ENCODE data around the gene BHLHE23.

BHLHE23 gene

DNA sequence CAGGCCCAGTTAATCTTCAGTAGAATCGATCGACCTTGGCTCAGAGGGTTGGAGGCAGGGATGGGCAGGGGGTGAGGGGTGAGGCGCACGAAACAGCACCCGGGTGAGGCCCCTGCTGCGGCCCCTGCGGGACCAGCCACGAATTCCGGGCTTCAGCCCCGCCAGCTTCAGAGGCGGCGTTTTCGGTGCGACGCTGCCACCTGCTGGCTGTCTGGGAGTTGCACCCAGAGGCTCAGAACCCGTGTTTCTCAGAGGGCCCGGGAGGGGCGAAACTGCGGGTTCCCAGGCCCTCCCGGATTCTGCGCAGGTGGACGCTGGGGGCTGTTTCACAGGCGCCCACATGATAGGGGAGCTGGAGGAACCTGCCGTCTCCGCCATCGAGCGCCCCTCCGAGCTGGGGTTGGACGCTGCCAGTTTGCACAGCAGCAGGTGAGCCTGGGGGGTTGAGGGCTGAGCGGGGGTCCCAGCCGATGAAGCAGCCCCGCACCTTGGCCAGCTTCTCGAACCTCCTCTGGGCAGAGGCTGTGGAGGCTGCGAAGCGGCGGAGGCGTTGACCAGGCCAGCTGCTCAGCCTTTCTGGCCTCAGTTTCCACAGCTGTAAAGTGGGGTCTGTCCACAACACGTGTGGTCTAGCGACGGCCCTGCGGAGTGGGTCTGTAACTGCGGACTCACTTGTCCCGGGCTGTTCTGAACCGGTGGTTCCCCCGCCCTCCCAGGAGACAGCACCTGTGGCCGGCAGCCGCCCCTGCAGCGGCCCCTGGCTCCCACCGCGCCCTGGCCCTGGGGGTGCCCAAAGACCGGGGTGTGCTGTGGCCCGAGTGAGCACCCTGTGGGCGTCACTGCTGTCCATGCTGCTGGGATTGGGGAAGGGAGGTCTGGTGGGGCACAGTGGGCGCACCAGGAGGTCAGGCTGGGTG, 2.5 kb upstream of the BHLHE23 start:
- peaks cover 14% of the 10 kb centered on the region for H3K27me3 Mint-ChIP-seq
- peaks cover 25% of the 10 kb centered on the region for H3K4me1 Mint-ChIP-seq
- H3K27ac Mint-ChIP-seq, result peak overlapping the region; percentile 51
- peaks cover 6% of the 10 kb centered on the region for H3K9me3 Mint-ChIP-seq
- H3K36me3 Mint-ChIP-seq, result peaks cover 4% of the 10 kb centered on the region
- H3K4me3 Mint-ChIP-seq, result peak overlapping the region; percentile 88

DNA sequence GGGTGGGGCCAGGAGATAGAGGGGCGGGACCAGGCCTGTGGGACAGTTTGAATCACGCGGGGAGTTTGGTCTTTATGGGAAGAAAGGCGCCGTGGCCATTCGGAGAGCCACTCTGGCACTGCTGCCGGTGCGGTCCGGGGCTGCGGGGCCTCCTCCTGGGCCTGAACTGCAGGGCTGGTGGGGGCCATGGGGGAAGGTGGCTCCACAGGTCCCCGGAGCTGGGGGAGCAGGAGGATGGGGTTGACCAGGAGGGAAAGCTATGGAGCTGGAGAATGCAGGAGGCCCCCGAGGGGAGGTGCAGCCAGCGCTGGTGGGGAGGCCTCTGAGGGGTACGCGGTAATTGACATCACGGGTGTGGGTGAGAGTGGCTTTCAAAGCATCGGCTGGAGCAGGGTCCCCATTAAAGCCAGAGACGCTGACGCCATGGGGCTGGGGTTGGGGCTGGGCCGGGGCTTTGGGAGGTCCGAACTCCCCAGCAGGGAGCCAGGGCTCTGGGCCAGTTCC, 1.8 kb upstream of the BHLHE23 start:
- H3K27ac Mint-ChIP-seq, result no peak overlapping the region
- H3K27me3 Mint-ChIP-seq, result peaks cover 11% of the 10 kb centered on the region
- peak overlapping the region; percentile 76 for H3K4me3 Mint-ChIP-seq
- no peaks in the 10 kb centered on the region for H3K36me3 Mint-ChIP-seq
- peaks cover 6% of the 10 kb centered on the region for H3K9me3 Mint-ChIP-seq
- peaks cover 26% of the 10 kb centered on the region for H3K4me1 Mint-ChIP-seq

DNA sequence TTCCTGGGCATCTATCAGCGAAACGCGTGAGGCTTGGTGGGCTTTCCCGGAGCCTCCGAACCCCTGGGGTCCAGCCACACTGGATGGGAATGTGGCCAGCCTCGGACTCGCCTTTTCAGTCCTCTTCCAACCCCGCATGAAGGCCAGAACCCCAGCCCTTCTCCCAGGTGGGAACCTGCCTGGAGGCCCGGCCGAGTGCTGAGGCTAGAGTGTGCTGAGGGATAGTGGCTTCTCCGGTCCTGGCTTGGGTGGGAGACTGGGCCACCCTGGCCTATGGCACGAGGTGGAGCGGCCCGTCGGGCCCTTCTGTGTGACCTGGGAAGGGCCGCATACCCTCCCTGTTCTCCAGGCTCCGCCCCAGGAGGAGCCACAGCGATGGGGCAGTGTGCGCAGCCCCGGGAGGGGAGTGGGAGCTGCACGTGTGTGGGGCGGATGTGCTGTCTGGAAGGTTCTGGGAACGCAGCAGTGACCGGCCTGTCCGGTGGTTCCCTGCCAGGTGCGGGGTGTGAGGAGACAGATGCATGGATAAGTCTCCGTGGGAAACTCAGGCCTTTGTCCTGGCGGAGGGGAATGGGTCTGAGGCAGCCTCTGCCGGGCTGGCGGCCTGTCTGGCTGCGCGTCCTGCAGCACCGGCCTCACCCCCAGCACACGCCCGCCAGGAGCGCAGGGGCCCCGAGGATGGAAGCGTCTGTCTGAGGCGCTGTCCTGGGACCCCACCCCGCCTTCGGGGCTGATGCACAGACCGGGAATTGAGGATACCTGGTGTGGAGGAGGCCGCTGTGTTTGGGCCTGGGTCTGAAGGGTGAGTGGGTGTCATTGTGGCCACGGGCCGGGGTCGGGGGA, 1.1 kb upstream of the BHLHE23 start:
- no peaks in the 10 kb centered on the region for H3K36me3 Mint-ChIP-seq
- peak overlapping the region; percentile 76 for H3K4me3 Mint-ChIP-seq
- H3K9me3 Mint-ChIP-seq, result peaks cover under 1% of the 10 kb centered on the region
- peaks cover 13% of the 10 kb centered on the region for H3K27me3 Mint-ChIP-seq
- H3K4me1 Mint-ChIP-seq, result peaks cover 26% of the 10 kb centered on the region
- no peak overlapping the region for H3K27ac Mint-ChIP-seq

- Mint-ChIP-seq H3K36me3 (no peaks in the 10 kb centered on the region), H3K4me1 (peaks cover 26% of the 10 kb centered on the region), H3K9me3 (no peaks in the 10 kb centered on the region), H3K27me3 (peaks cover 18% of the 10 kb centered on the region), H3K27ac (no peak overlapping the region), H3K4me3 (no peak overlapping the region)
Observed at GRCh38 chr20:63007360-63007645, 539 bp upstream of the BHLHE23 start.

- H3K27ac Mint-ChIP-seq, result no peak overlapping the region
- H3K4me3 Mint-ChIP-seq, result no peak overlapping the region
- H3K27me3 Mint-ChIP-seq, result peaks cover 25% of the 10 kb centered on the region
Observed at GRCh38 chr20:63005862-63006539, 763 bp downstream of the BHLHE23 start.

DNA sequence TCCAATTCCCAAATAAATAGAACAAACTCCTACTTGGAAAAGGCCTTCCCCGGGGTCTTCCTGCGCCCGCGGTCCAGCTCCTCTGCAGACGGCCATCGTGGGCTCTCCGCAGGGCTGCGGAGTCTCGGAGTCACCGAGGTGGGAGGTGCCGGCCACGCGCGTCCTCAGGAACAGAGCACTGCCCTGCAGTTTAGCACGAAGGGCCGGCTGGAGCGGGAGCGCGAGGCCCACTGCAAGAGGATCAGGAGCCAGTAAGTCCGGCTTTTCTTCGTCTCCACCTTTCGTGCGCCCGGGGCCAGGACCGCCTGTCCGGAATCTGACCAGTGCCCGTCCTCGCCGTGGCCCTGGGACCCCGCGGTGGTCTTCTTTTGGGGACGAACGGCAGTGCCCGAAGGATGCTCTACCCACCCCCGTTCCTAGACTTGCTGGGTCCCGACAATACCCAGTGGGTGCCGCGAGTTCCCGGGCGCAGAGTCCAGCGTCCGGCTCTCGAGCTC, 1.4 kb downstream of the BHLHE23 start:
- Mint-ChIP-seq H3K4me3 (no peak overlapping the region), H3K9me3 (no peaks in the 10 kb centered on the region), H3K27me3 (peaks cover 29% of the 10 kb centered on the region), H3K4me1 (peaks cover 24% of the 10 kb centered on the region), H3K27ac (no peak overlapping the region), H3K36me3 (no peaks in the 10 kb centered on the region)

More at GRCh38 chr20:63005862-63006539, 763 bp downstream of the BHLHE23 start:
- Mint-ChIP-seq H3K4me1 (peaks cover 26% of the 10 kb centered on the region), H3K9me3 (no peaks in the 10 kb centered on the region), H3K36me3 (no peaks in the 10 kb centered on the region)

DNA sequence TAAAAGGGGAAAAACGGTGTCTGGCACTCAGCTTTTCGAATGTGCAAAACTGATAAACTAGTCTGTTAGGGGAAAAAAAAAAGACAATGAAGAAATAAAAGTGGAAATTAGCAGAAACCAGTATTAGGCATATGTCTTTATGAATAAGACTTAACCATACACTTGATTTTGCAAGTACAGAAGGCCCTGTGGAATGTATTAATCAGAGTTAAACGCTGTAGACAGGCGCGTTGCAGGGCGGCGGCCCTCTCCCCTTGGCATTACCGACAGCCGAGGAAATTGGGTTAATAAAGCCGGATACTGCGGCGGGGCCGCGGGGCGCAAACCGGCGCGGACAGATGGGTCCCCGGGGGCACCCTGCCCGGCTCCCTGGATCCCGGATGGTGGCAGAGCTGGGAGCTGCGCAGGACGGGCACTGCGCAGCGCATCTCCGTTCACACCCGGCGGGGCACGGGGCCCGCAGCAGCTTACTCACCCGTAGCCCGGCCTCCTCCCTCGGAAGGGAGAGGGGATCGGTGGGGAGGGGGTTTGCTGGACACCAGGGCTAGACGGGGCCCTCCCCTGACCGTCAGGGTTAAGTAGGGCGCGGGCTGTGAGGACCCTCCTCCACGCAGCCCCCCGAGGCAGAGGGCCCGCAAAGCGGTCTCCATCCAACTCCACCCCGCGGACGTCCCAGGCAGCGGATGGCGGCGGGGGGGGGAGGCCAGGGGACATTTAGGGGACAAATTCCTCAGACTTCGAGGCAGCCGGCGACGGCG, 2.0 kb downstream of the BHLHE23 start:
- Mint-ChIP-seq H3K9me3 (no peaks in the 10 kb centered on the region), H3K4me1 (peaks cover 19% of the 10 kb centered on the region), H3K4me3 (peak overlapping the region; percentile 64), H3K27me3 (peaks cover 30% of the 10 kb centered on the region), H3K36me3 (no peaks in the 10 kb centered on the region), H3K27ac (no peak overlapping the region)

DNA sequence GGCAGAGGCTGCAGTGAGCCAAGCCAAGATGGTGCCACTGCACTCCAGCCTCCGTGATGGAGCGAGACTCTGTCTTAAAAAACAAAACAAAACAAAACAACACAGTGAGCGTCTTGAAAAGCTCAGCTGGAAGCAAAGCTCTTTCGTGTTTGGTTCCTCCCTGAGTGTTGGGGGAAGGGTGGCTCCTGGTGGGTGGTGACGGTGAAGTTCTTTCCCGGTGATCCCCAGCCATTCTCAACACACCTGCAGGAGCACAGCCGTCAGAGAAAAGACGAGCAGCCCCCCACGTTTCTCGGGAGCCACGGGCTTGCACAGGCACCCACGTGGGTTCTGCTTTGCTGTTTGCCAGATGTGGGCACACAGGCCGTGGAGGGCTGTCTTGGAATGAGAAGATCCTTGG, 3.2 kb downstream of the BHLHE23 start:
- Mint-ChIP-seq H3K27ac (no peak overlapping the region), H3K4me3 (no peak overlapping the region), H3K9me3 (no peaks in the 10 kb centered on the region), H3K36me3 (no peaks in the 10 kb centered on the region), H3K4me1 (peaks cover 10% of the 10 kb centered on the region), H3K27me3 (peaks cover 29% of the 10 kb centered on the region)

DNA sequence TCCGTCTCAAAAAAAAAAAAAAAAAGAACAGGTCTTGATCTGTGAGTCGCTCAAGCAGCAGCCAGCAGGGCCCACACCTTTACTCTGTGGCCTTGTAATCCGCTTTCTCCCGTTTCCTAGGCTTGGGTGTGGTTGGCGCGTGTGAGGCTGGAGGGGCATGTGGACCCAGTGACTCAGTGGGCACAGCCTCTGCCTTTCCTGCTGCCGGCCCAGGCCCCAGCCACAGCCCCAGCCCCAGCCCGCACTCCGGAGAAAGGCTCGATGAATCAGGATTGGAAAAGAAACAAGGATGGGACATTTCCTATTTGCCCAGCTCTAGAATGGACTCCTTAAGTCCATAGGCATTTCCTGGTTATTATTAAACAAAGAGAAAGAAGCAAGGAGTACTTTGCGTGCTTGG, 4.3 kb downstream of the BHLHE23 start:
- H3K27ac Mint-ChIP-seq, result peak overlapping the region; percentile 55
- H3K9me3 Mint-ChIP-seq, result no peaks in the 10 kb centered on the region
- no peak overlapping the region for H3K4me3 Mint-ChIP-seq
- peaks cover 29% of the 10 kb centered on the region for H3K27me3 Mint-ChIP-seq
- peaks cover 5% of the 10 kb centered on the region for H3K4me1 Mint-ChIP-seq
- no peaks in the 10 kb centered on the region for H3K36me3 Mint-ChIP-seq

DNA sequence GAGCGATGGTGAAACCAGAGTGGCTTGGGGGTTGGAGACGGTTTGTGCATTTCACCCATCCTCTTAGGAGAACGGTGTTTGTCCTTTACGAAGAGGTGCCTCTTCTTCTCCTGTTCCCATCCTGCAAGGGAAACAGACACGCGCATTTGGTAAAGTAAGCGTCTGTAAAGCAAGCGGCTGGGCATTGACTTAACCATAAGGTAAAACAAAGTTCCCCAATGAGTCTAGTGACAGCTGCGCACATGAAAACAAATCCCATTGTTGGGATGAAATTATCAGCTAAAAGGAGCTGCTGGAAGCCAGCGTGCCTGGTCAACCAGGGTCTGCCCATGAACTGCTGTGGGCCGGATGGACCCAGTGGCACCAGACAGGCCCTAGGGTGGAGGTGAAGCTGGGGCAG, 5.8 kb downstream of the BHLHE23 start:
- H3K36me3 Mint-ChIP-seq, result no peaks in the 10 kb centered on the region
- H3K27me3 Mint-ChIP-seq, result peaks cover 29% of the 10 kb centered on the region
- H3K27ac Mint-ChIP-seq, result no peak overlapping the region
- H3K4me1 Mint-ChIP-seq, result peaks cover 4% of the 10 kb centered on the region
- H3K4me3 Mint-ChIP-seq, result no peak overlapping the region
- no peaks in the 10 kb centered on the region for H3K9me3 Mint-ChIP-seq

GRCh38 chr20:63000036-63000435, 6.7 kb downstream of the BHLHE23 start:
- Mint-ChIP-seq H3K27ac (no peak overlapping the region), H3K36me3 (no peaks in the 10 kb centered on the region), H3K4me1 (peaks cover 4% of the 10 kb centered on the region), H3K9me3 (no peaks in the 10 kb centered on the region), H3K27me3 (peaks cover 29% of the 10 kb centered on the region), H3K4me3 (no peak overlapping the region)

DNA sequence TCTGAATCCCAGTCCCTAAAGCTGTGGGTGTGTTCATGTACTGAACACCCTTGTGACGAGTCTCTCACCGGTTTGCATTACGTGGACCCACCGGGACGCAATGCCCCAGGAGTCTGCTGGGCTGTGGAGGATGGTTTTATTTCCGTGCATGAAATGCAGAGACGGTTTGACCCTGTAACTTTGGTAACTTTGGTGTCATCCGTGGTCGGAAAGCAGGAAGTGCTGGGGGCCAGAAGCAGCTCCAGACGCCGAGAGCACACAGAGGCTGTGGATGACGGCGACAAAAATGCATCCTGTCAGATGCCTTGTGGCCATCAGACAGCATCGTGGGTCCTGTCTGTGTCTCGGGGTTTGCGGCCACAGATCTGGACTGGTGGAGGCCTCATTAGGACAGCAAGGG, 7.2 kb downstream of the BHLHE23 start:
- Mint-ChIP-seq H3K27ac (no peak overlapping the region), H3K4me1 (peaks cover 4% of the 10 kb centered on the region), H3K9me3 (no peaks in the 10 kb centered on the region), H3K36me3 (no peaks in the 10 kb centered on the region), H3K27me3 (peaks cover 27% of the 10 kb centered on the region), H3K4me3 (no peak overlapping the region)

GRCh38 chr20:62998449-62998848, 8.3 kb downstream of the BHLHE23 start:
- H3K4me1 Mint-ChIP-seq, result no peaks in the 10 kb centered on the region
- no peak overlapping the region for H3K4me3 Mint-ChIP-seq
- peaks cover 24% of the 10 kb centered on the region for H3K27me3 Mint-ChIP-seq
- H3K27ac Mint-ChIP-seq, result no peak overlapping the region
- H3K36me3 Mint-ChIP-seq, result no peaks in the 10 kb centered on the region
- no peaks in the 10 kb centered on the region for H3K9me3 Mint-ChIP-seq

DNA sequence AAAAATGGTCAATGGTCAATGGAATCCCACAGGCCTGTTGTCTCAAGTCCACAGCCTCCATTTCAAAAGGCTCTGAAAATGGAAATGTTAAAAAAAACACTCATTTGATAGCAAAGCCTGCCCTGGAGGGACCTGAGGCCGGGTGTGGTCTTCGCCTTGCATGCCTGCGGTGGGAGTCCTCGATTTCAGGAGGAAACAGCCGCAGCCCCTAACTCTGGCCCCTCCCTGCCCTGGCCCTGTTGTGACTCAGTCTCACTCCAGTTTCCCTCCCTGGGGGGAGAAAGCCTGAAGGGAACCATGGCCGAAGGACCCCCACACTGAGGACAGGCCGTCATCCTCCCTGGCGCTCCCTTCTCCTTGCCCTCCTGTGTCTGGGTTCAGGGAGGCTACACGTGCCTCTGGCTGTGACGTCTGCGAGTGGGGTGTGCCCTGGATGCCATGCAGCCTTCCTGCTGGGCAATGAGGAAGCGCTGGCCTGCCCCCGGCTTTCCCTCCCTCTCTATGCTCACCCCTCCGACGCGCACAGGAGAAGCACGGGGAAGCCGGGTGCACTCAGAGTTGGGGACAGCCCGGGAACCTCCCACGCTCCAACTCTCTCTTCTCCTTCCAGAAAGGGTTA, 9.2 kb downstream of the BHLHE23 start:
- H3K27me3 Mint-ChIP-seq, result peaks cover 17% of the 10 kb centered on the region
- no peak overlapping the region for H3K27ac Mint-ChIP-seq
- no peaks in the 10 kb centered on the region for H3K9me3 Mint-ChIP-seq
- no peaks in the 10 kb centered on the region for H3K4me1 Mint-ChIP-seq
- no peak overlapping the region for H3K4me3 Mint-ChIP-seq
- no peaks in the 10 kb centered on the region for H3K36me3 Mint-ChIP-seq
